ENCODE results near the gene MACROH2A1.

DNA sequence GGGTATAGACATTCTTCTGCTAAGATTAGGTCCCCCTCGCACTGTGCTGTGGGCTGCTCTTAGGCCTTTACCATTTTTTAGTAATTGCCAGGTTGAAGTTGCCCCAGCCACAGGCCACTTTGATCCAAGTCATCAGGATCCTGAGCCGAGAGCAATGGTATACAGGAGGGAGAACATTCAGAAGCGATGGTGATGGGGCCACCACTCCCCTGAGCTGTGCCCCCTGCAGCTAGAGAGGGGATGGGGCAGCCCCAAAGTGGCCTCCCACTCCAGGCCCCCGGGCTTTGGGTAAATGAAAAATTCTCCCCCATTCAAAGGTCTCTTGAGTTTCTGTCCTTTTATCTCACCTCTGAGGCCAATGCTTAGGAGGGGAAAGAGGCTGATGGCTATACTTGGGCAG is 59.4 kb downstream of the MACROH2A1 start:
- no peak for TF ChIP-seq EP300 (IDR thresholded peaks at IDR 0.05; ENCODE audit: borderline replicate concordance)
- TF ChIP-seq, protein P1, sequence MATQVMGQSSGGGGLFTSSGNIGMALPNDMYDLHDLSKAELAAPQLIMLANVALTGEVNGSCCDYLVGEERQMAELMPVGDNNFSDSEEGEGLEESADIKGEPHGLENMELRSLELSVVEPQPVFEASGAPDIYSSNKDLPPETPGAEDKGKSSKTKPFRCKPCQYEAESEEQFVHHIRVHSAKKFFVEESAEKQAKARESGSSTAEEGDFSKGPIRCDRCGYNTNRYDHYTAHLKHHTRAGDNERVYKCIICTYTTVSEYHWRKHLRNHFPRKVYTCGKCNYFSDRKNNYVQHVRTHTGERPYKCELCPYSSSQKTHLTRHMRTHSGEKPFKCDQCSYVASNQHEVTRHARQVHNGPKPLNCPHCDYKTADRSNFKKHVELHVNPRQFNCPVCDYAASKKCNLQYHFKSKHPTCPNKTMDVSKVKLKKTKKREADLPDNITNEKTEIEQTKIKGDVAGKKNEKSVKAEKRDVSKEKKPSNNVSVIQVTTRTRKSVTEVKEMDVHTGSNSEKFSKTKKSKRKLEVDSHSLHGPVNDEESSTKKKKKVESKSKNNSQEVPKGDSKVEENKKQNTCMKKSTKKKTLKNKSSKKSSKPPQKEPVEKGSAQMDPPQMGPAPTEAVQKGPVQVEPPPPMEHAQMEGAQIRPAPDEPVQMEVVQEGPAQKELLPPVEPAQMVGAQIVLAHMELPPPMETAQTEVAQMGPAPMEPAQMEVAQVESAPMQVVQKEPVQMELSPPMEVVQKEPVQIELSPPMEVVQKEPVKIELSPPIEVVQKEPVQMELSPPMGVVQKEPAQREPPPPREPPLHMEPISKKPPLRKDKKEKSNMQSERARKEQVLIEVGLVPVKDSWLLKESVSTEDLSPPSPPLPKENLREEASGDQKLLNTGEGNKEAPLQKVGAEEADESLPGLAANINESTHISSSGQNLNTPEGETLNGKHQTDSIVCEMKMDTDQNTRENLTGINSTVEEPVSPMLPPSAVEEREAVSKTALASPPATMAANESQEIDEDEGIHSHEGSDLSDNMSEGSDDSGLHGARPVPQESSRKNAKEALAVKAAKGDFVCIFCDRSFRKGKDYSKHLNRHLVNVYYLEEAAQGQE (IDR thresholded peaks at IDR 0.05; ENCODE audit: low read depth) = no peak
- TF ChIP-seq NFIC (IDR thresholded peaks at IDR 0.05) = no peak
- no peak for TF ChIP-seq YY1 (IDR thresholded peaks at IDR 0.05; ENCODE audit: low read depth)
- no peak for TF ChIP-seq CEBPB (IDR thresholded peaks at IDR 0.05)
- no peak for TF ChIP-seq CREB1 (IDR thresholded peaks at IDR 0.05; ENCODE audit: low read depth)
- no peak for TF ChIP-seq TCF12 (IDR thresholded peaks at IDR 0.05; ENCODE audit: low read depth)
- TF ChIP-seq, protein P2, sequence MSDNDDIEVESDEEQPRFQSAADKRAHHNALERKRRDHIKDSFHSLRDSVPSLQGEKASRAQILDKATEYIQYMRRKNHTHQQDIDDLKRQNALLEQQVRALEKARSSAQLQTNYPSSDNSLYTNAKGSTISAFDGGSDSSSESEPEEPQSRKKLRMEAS (IDR thresholded peaks at IDR 0.05) = no peak
- TF ChIP-seq RAD21 (IDR thresholded peaks at IDR 0.05; ENCODE audit: low read depth) = no peak
- TF ChIP-seq TEAD4 (IDR thresholded peaks at IDR 0.05) = no peak
- TF ChIP-seq TAF1 (IDR thresholded peaks at IDR 0.05; ENCODE audit: low read depth) = no peak
- TF ChIP-seq, protein P3, sequence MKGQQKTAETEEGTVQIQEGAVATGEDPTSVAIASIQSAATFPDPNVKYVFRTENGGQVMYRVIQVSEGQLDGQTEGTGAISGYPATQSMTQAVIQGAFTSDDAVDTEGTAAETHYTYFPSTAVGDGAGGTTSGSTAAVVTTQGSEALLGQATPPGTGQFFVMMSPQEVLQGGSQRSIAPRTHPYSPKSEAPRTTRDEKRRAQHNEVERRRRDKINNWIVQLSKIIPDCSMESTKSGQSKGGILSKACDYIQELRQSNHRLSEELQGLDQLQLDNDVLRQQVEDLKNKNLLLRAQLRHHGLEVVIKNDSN (IDR thresholded peaks at IDR 0.05) = no peak
- no peak for TF ChIP-seq FOXM1 (IDR thresholded peaks at IDR 0.05; ENCODE audit: borderline replicate concordance, low read depth)
- TF ChIP-seq ZBTB7A (IDR thresholded peaks at IDR 0.05; ENCODE audit: low read depth) = no peak

Measured in Ishikawa (cell line).